Measurements from ENCODE around the gene PEX26. TPM values are rescaled to one million over a fixed set of nuclear protein-coding genes. Genes with fewer than 3 reads are reported as not detected.

PEX26 gene
- total and polyA plus RNA-seq, 2 donors (not counting 3 experiments of a cell fraction or from before 2014, with no cell fraction given), result 25.6 to 44.4 TPM

DNA sequence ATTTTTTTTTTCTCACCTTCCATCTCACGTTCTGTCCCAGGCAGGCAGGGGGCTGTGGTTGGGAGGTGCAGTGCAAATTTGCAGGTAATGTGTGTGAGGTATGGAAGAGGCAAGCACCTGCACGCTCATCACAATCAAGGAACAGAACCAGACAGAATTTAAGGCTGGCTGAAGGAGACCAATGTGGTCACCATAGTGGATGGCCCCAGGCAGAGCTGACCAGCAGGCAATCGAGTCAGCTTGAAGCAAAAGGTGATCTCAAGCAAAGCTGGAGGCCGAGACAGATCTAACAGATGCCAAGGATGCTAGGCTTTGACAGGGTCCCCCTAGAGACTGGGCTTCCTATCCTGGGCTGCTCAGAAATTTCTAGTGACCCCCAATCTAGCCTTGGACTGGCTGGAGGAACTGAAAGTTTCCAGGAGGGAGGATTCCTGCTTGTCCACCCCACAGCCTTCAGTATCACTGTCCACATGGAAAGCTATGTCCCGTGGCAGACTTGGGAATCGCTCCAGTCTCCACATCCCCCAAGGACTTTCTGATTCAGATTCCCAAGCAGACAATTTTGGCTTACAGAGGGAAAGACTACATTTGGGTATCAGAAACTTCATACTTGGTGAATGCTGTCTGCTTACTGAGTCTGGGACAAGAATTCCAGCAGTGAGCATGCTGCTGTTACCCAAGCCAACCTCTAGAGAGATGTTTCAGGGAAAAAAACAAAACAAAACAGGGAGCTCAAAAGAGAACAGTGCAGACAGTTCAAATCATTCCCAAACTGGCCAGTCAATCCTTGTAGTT lies 44.4 kb upstream of the PEX26 start:
- no peak overlapping the region for H3K4me3 ChIP-seq (replicated peaks in 1 of 3; ENCODE audit: insufficient read depth in 1 of 3, low read depth in 1 of 3, low read length in 3 of 3)
- ChIA-PET CTCF (interaction anchor here (0.9 to 1.8 kb wide), 4 partner anchors 8 to 43 kb away, joined by 3 to 5 read pairs (median 4); no protein-coding TSS in a partner anchor), POLR2A (no interaction called here)
- H3K27ac ChIP-seq (ENCODE audit: insufficient read depth, low read depth, low read length), result no peak overlapping the region
- BruUV-seq (replicated peaks), result no TSS peak
- no peaks in the 10 kb centered on the region for H3K79me2 ChIP-seq (ENCODE audit: control insufficient read depth, insufficient read depth, low read length)
- no peaks in the 10 kb centered on the region for H4K20me1 ChIP-seq (replicated peaks; ENCODE audit: control insufficient read depth, extremely low read depth, insufficient read depth, low read length)
- dilution Hi-C loops (cut with MboI; ENCODE audit: extremely low pct_ligation_motif_present, low sequenced_read_pairs) (no loop called here), intact Hi-C loops (cut with micrococcal nuclease) (no loop called here)
- no peak overlapping the region for H3K4me2 ChIP-seq (ENCODE audit: insufficient read depth, low read length)
- no peak overlapping the region for H3K9ac ChIP-seq (replicated peaks; ENCODE audit: extremely low read depth, insufficient read depth, low read length)
- peaks cover 13 to 15% of the 10 kb centered on the region in 2 experiments for H3K27me3 ChIP-seq (ENCODE audit: control insufficient read depth in 2 of 2, insufficient read depth in 2 of 2, low read length in 2 of 2)
- H3K36me3 ChIP-seq (ENCODE audit: control insufficient read depth in 2 of 2, extremely low read depth in 1 of 2, insufficient read depth in 2 of 2, low read length in 2 of 2), result no peaks in the 10 kb centered on the region
- no peak for TF ChIP-seq FOS (IDR thresholded peaks at IDR 0.05; ENCODE audit: borderline replicate concordance, insufficient read depth, low read length)
- no peak for TF ChIP-seq JUN (IDR thresholded peaks at IDR 0.05; ENCODE audit: borderline replicate concordance, insufficient read depth, insufficient read length, low read depth)
- no peak for TF ChIP-seq POLR2AphosphoS5 (IDR thresholded peaks at IDR 0.05; ENCODE audit: insufficient read depth, low read depth, low read length)
- H3K9me3 ChIP-seq (replicated peaks; ENCODE audit: control insufficient read depth, insufficient read depth, low read length), result no peaks in the 10 kb centered on the region
- H3K9me1 ChIP-seq (replicated peaks; ENCODE audit: control insufficient read depth, extremely low read depth, insufficient read depth, low read length), result no peaks in the 10 kb centered on the region
- H3K4me1 ChIP-seq (ENCODE audit: control insufficient read depth, extremely low read depth, insufficient read depth, low read length), result peaks cover 2% of the 10 kb centered on the region
- DNase-seq (ENCODE audit: low read depth, low spot score) (no peak), FAIRE-seq (no peak)
- H2AFZ ChIP-seq (ENCODE audit: low read depth, low read length), result no peak overlapping the region

DNA sequence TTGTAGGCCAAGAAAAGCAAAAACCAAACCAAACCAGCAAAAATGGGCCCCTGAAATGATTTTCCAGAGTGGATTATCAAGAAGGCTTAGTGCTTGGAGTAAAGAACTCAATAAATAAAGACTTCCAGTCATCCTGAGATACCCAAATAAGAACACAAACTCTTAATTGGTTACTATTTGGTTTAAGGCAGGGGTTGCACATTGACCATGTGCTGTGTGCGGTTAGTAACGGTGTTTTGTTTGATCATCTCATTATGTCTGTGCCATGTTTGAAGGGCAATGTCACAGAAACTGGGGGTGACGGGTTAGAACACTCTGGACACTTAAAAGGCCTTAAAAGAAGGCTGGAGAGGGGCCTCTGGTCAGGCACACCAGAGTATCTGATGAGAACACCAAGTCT lies 43.7 kb upstream of the PEX26 start:
- no TSS peak for BruUV-seq (replicated peaks)
- Histone ChIP-seq H3K36me3 (ENCODE audit: control insufficient read depth in 2 of 2, extremely low read depth in 1 of 2, insufficient read depth in 2 of 2, low read length in 2 of 2) (no peaks in the 10 kb centered on the region), H3K27ac (ENCODE audit: insufficient read depth, low read depth, low read length) (no peak overlapping the region), H3K4me2 (ENCODE audit: insufficient read depth, low read length) (no peak overlapping the region), H3K4me1 (ENCODE audit: control insufficient read depth, extremely low read depth, insufficient read depth, low read length) (peaks cover 2% of the 10 kb centered on the region), H3K79me2 (ENCODE audit: control insufficient read depth, insufficient read depth, low read length) (no peaks in the 10 kb centered on the region), H4K20me1 (replicated peaks; ENCODE audit: control insufficient read depth, extremely low read depth, insufficient read depth, low read length) (no peaks in the 10 kb centered on the region), H3K27me3 (ENCODE audit: control insufficient read depth in 2 of 2, insufficient read depth in 2 of 2, low read length in 2 of 2) (peaks cover 7 to 15% of the 10 kb centered on the region in 2 experiments), H3K9ac (replicated peaks; ENCODE audit: extremely low read depth, insufficient read depth, low read length) (no peak overlapping the region), H3K9me3 (replicated peaks; ENCODE audit: control insufficient read depth, insufficient read depth, low read length) (no peaks in the 10 kb centered on the region), H3K9me1 (replicated peaks; ENCODE audit: control insufficient read depth, extremely low read depth, insufficient read depth, low read length) (no peaks in the 10 kb centered on the region), H2AFZ (ENCODE audit: low read depth, low read length) (no peak overlapping the region), H3K4me3 (replicated peaks in 1 of 3; ENCODE audit: insufficient read depth in 1 of 3, low read depth in 1 of 3, low read length in 3 of 3) (no peak overlapping the region)
- dilution Hi-C loops (cut with MboI; ENCODE audit: extremely low pct_ligation_motif_present, low sequenced_read_pairs) (no loop called here), intact Hi-C loops (cut with micrococcal nuclease) (no loop called here)
- CTCF ChIA-PET, result interaction anchor here (0.9 to 1.6 kb wide), 3 partner anchors 9 to 42 kb away, joined by 3 to 5 read pairs (median 5); no protein-coding TSS in a partner anchor
- TF ChIP-seq, protein P1, sequence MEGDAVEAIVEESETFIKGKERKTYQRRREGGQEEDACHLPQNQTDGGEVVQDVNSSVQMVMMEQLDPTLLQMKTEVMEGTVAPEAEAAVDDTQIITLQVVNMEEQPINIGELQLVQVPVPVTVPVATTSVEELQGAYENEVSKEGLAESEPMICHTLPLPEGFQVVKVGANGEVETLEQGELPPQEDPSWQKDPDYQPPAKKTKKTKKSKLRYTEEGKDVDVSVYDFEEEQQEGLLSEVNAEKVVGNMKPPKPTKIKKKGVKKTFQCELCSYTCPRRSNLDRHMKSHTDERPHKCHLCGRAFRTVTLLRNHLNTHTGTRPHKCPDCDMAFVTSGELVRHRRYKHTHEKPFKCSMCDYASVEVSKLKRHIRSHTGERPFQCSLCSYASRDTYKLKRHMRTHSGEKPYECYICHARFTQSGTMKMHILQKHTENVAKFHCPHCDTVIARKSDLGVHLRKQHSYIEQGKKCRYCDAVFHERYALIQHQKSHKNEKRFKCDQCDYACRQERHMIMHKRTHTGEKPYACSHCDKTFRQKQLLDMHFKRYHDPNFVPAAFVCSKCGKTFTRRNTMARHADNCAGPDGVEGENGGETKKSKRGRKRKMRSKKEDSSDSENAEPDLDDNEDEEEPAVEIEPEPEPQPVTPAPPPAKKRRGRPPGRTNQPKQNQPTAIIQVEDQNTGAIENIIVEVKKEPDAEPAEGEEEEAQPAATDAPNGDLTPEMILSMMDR (IDR thresholded peaks at IDR 0.05; ENCODE audit: extremely low read depth in 1 of 2, insufficient read depth in 1 of 2, low read depth in 1 of 2, low read length in 2 of 2), result no peak
- TF ChIP-seq, protein P2, sequence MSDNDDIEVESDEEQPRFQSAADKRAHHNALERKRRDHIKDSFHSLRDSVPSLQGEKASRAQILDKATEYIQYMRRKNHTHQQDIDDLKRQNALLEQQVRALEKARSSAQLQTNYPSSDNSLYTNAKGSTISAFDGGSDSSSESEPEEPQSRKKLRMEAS (IDR thresholded peaks at IDR 0.05; ENCODE audit: insufficient read depth, insufficient read length), result no peak
- TF ChIP-seq EZH2 (IDR thresholded peaks at IDR 0.05; ENCODE audit: borderline replicate concordance, low read depth, low read length, severe bottlenecking) (no peak), GATA2 (IDR thresholded peaks at IDR 0.05; ENCODE audit: insufficient read depth, insufficient read length, low read depth, low read length) (no peak), POLR2AphosphoS5 (IDR thresholded peaks at IDR 0.05; ENCODE audit: insufficient read depth, low read depth, low read length) (no peak), JUN (IDR thresholded peaks at IDR 0.05; ENCODE audit: borderline replicate concordance, insufficient read depth, insufficient read length, low read depth) (no peak), FOS (IDR thresholded peaks at IDR 0.05; ENCODE audit: borderline replicate concordance, insufficient read depth, low read length) (no peak), POLR2A (IDR thresholded peaks at IDR 0.05; ENCODE audit: low read depth, low read length) (no peak), MYC (IDR thresholded peaks at IDR 0.05; ENCODE audit: low read depth, low read length) (no peak)
- DNase-seq (ENCODE audit: low read depth, low spot score), result no peak
- POLR2A ChIA-PET, result no interaction called here
- no peak for FAIRE-seq

Data from endothelial cell of umbilical vein (primary cell).